CD4-positive, alpha-beta memory T cell (primary cell): ENCODE measurements around the gene DZIP1L. TPM values are rescaled to one million over a fixed set of nuclear protein-coding genes. Genes with fewer than 3 reads are reported as not detected.
"Not testable (repeated sequence)": the region's sequence is repeated elsewhere in the genome, so short reads cannot be mapped to it uniquely, and the experiment has no call there.

ENCODE experiments used
- CTCF ChIA-PET: fragments of 350-600 bp; sonication (Branson Sonifier 250); formaldehyde crosslinking; loops from one replicate; lab custom pipeline; 2021; ENCODE audit warnings: inconsistent platforms; ENCODE audit not compliant: partially characterized antibody; lab: Charles Lee
- POLR2A ChIA-PET: fragments of 350-600 bp; sonication (Branson Sonifier 250); formaldehyde crosslinking; loops from one replicate; lab custom pipeline; 2021; ENCODE audit not compliant: partially characterized antibody; lab: Charles Lee
- DNase-seq, 5 donors: peaks; one replicate each; pipeline versions ENCODE4 v3.0.0 to v3.0.0-alpha.2; 2020 to 2022; ENCODE audit warnings: mixed read lengths in 1 of 5
- H3K27ac ChIP-seq: one replicate; pipeline ENCODE4 v1.7.0; 2013; ENCODE audit warnings: low read depth, low read length
- H3K27me3 ChIP-seq: 2 replicates; pipeline ENCODE4 v1.7.0; 2013; ENCODE audit warnings: mild to moderate bottlenecking, low read length, moderate library complexity; ENCODE audit not compliant: insufficient read depth
- H3K36me3 ChIP-seq: 2 replicates; pipeline ENCODE4 v1.7.0; 2013; ENCODE audit warnings: mild to moderate bottlenecking, low read length, moderate library complexity; ENCODE audit not compliant: insufficient read depth
- H3K4me1 ChIP-seq: 2 replicates; pipeline ENCODE4 v1.7.0; 2013; ENCODE audit warnings: mild to moderate bottlenecking, low read length, moderate library complexity; ENCODE audit not compliant: insufficient read depth
- H3K4me3 ChIP-seq, 2 donors: one replicate each; pipeline ENCODE4 v1.7.0; 2013; ENCODE audit warnings: low read length in 2 of 2, mild to moderate bottlenecking in 1 of 2
- H3K9me3 ChIP-seq, 2 donors: one replicate each; pipeline ENCODE4 v1.7.0; 2013; ENCODE audit warnings: low read length in 2 of 2, control low read depth in 1 of 2; ENCODE audit not compliant: control insufficient read depth in 1 of 2
- H3K27ac Mint-ChIP-seq, 7 donors: one replicate each; pipeline ENCODE4 v1.8.0; 2020 to 2021; ENCODE audit warnings: mixed read lengths in 7 of 7, mild to moderate bottlenecking in 6 of 7, inconsistent platforms in 3 of 7, moderate library complexity in 3 of 7
- H3K27me3 Mint-ChIP-seq, 2 donors: one replicate each; pipeline ENCODE4 v1.8.0; 2020 to 2021; ENCODE audit warnings: mixed read lengths in 2 of 2
- H3K36me3 Mint-ChIP-seq, 2 donors: one replicate each; pipeline ENCODE4 v1.8.0; 2020 to 2021; ENCODE audit warnings: mixed read lengths in 2 of 2, inconsistent platforms in 1 of 2, mild to moderate bottlenecking in 1 of 2
- H3K4me1 Mint-ChIP-seq, 4 donors: one replicate each; pipeline ENCODE4 v1.8.0; 2020 to 2021; ENCODE audit warnings: mixed read lengths in 4 of 4, mild to moderate bottlenecking in 1 of 4
- H3K4me3 Mint-ChIP-seq, 8 donors: one replicate each; pipeline ENCODE4 v1.8.0; 2020 to 2021; ENCODE audit warnings: mixed read lengths in 8 of 8, mild to moderate bottlenecking in 7 of 8, moderate library complexity in 6 of 8, inconsistent platforms in 3 of 8
- H3K9me3 Mint-ChIP-seq, 8 donors: one replicate each; pipeline ENCODE4 v1.8.0; 2020 to 2021; ENCODE audit warnings: mixed read lengths in 8 of 8, mild to moderate bottlenecking in 5 of 8, inconsistent platforms in 3 of 8, moderate library complexity in 1 of 8
- intact Hi-C: fragments of 100-400 bp; cut with micrococcal nuclease; formaldehyde crosslinking; loops from one replicate; pipeline ENCODE4 v1.15.1; 2023
- polyA plus RNA-seq, 2 donors: library from polyadenylated mRNA; unstranded; fragments of 300-500 nt; fragmentation: Illumina TruSeq; gene quantifications; one replicate each; pipeline ENCODE4 v1.2.3, GENCODE V29; 2021
- total RNA-seq, 2 experiments: library from RNA; stranded (reverse); gene quantifications; one replicate each; pipeline ENCODE4 v1.2.3, GENCODE V29; 2021

DZIP1L gene
- not detected for total RNA-seq
- polyA plus RNA-seq, result not detected

- H3K4me3 Mint-ChIP-seq, result peak within 1 kb of the TSS; percentile 67 to 91 (median 81)
- DNase-seq, result peak in 2 of 5 donors; percentile 5 to 9
- intact Hi-C loops, result loop anchor here (5.0 to 10.0 kb wide), 2 partner anchors 212 to 1010 kb away; partner anchors contain the start of gene NME9
- peaks cover 16 to 41% of the 10 kb centered on the region in 2 donors for H3K27me3 Mint-ChIP-seq
- Histone ChIP-seq H3K4me3 (peak within 1 kb of the TSS in 1 of 2 donors; percentile 41), H3K9me3 (no peaks in the 10 kb centered on the region), H3K27ac (no peak within 1 kb of the TSS), H3K36me3 (no peaks in the 10 kb centered on the region), H3K4me1 (no peaks in the 10 kb centered on the region), H3K27me3 (peaks cover 7% of the 10 kb centered on the region)
- CTCF ChIA-PET, result interaction anchor here (0.7 to 8.5 kb wide), 5 partner anchors 8 to 47 kb away, joined by 3 to 114 read pairs (median 3); no protein-coding TSS in a partner anchor
- peaks cover 0 to 8% (median 3%) of the 10 kb centered on the region in 4 donors for H3K4me1 Mint-ChIP-seq
- H3K27ac Mint-ChIP-seq, result no peak within 1 kb of the TSS
- peaks cover 0 to 4% (median 0%) of the 10 kb centered on the region in 8 donors for H3K9me3 Mint-ChIP-seq
- peaks cover 0 to 2% of the 10 kb centered on the region in 2 donors for H3K36me3 Mint-ChIP-seq
- POLR2A ChIA-PET, result no interaction called here
These were observed at the start of gene DZIP1L for GRCh38 chr3:138114988-138115971. TSS of gene DZIP1L (minus strand) at chr3:138115608. CDS start at chr3:138103971, 11,637 bp downstream.

GRCh38 chr3:138165061-138165460 is 49.7 kb upstream of the DZIP1L start:
- Histone ChIP-seq H3K27ac (no peak overlapping the region), H3K9me3 (no peaks in the 10 kb centered on the region), H3K36me3 (peaks cover 46% of the 10 kb centered on the region), H3K4me3 (no peak overlapping the region), H3K27me3 (no peaks in the 10 kb centered on the region), H3K4me1 (no peaks in the 10 kb centered on the region)
- Mint-ChIP-seq H3K9me3 (no peaks in the 10 kb centered on the region), H3K27me3 (no peaks in the 10 kb centered on the region), H3K27ac (peak overlapping the region in 1 of 7 donors; percentile 2), H3K4me1 (peaks cover 6 to 20% (median 11%) of the 10 kb centered on the region in 4 donors), H3K36me3 (peaks cover 57 to 81% of the 10 kb centered on the region in 2 donors), H3K4me3 (no peak overlapping the region)
- DNase-seq, result no peak
- ChIA-PET CTCF (no interaction called here), POLR2A (no interaction called here)
- intact Hi-C loops, result no loop called here

- Histone ChIP-seq H3K27me3 (no peaks in the 10 kb centered on the region), H3K4me3 (no peak overlapping the region), H3K27ac (no peak overlapping the region), H3K36me3 (peaks cover 9% of the 10 kb centered on the region), H3K9me3 (no peaks in the 10 kb centered on the region), H3K4me1 (no peaks in the 10 kb centered on the region)
- ChIA-PET CTCF (no interaction called here), POLR2A (no interaction called here)
- H3K9me3 Mint-ChIP-seq, result peaks cover 4 to 20% (median 17%) of the 10 kb centered on the region in 8 donors
- no peak overlapping the region for H3K4me3 Mint-ChIP-seq
- no peaks in the 10 kb centered on the region for H3K27me3 Mint-ChIP-seq
- intact Hi-C loops, result no loop called here
- H3K27ac Mint-ChIP-seq, result no peak overlapping the region
- no peak for DNase-seq
- H3K4me1 Mint-ChIP-seq, result no peaks in the 10 kb centered on the region
- H3K36me3 Mint-ChIP-seq, result peaks cover 26 to 29% of the 10 kb centered on the region in 2 donors
These were observed 42.3 kb upstream of the DZIP1L start for GRCh38 chr3:138157743-138158142.

- Mint-ChIP-seq H3K4me3 (no peak overlapping the region), H3K4me1 (no peaks in the 10 kb centered on the region), H3K27me3 (no peaks in the 10 kb centered on the region), H3K36me3 (peaks cover 1 to 4% of the 10 kb centered on the region in 2 donors), H3K27ac (no peak overlapping the region), H3K9me3 (peaks cover 4 to 21% (median 18%) of the 10 kb centered on the region in 8 donors)
- Histone ChIP-seq H3K4me1 (no peaks in the 10 kb centered on the region), H3K4me3 (no peak overlapping the region), H3K27ac (no peak overlapping the region), H3K9me3 (no peaks in the 10 kb centered on the region), H3K36me3 (no peaks in the 10 kb centered on the region), H3K27me3 (no peaks in the 10 kb centered on the region)
- POLR2A ChIA-PET, result no interaction called here
- intact Hi-C loops, result no loop called here
- CTCF ChIA-PET, result no interaction called here
- DNase-seq, result no peak
These were observed 39.1 kb upstream of the DZIP1L start for GRCh38 chr3:138154534-138154933.

GRCh38 chr3:138148503-138148902 is 33.1 kb upstream of the DZIP1L start:
- Mint-ChIP-seq H3K4me1 (no peaks in the 10 kb centered on the region), H3K4me3 (no peak overlapping the region), H3K27me3 (peaks cover 1 to 3% of the 10 kb centered on the region in 2 donors), H3K36me3 (peaks cover 0 to 1% of the 10 kb centered on the region in 2 donors), H3K9me3 (peaks cover under 1 to 9% (median 7%) of the 10 kb centered on the region in 8 donors), H3K27ac (no peak overlapping the region)
- Histone ChIP-seq H3K4me3 (no peak overlapping the region), H3K27me3 (peaks cover 4% of the 10 kb centered on the region), H3K36me3 (no peaks in the 10 kb centered on the region), H3K27ac (no peak overlapping the region), H3K9me3 (no peaks in the 10 kb centered on the region), H3K4me1 (no peaks in the 10 kb centered on the region)
- intact Hi-C loops, result no loop called here
- ChIA-PET POLR2A (no interaction called here), CTCF (no interaction called here)
- no peak for DNase-seq

GRCh38 chr3:138142181-138142580 is 26.8 kb upstream of the DZIP1L start:
- DNase-seq, CTCF ChIA-PET, H3K4me3 ChIP-seq, H3K4me1 ChIP-seq, H3K4me3 Mint-ChIP-seq, H3K9me3 ChIP-seq, H3K27me3 ChIP-seq, H3K36me3 ChIP-seq, intact Hi-C loops, POLR2A ChIA-PET, H3K4me1 Mint-ChIP-seq, H3K27ac Mint-ChIP-seq, H3K27ac ChIP-seq, H3K9me3 Mint-ChIP-seq, H3K36me3 Mint-ChIP-seq: not testable (repeated sequence)
- H3K27me3 Mint-ChIP-seq, result peaks cover 5 to 13% of the 10 kb centered on the region in 2 donors

- Mint-ChIP-seq H3K27me3 (peaks cover 5 to 12% of the 10 kb centered on the region in 2 donors), H3K27ac (no peak overlapping the region), H3K4me3 (no peak overlapping the region), H3K9me3 (no peaks in the 10 kb centered on the region), H3K36me3 (peaks cover 0 to 3% of the 10 kb centered on the region in 2 donors), H3K4me1 (no peaks in the 10 kb centered on the region)
- Histone ChIP-seq H3K4me3 (no peak overlapping the region), H3K4me1 (no peaks in the 10 kb centered on the region), H3K36me3 (no peaks in the 10 kb centered on the region), H3K9me3 (no peaks in the 10 kb centered on the region), H3K27me3 (peaks cover 4% of the 10 kb centered on the region), H3K27ac (no peak overlapping the region)
- intact Hi-C loops, result no loop called here
- no peak for DNase-seq
- ChIA-PET CTCF (no interaction called here), POLR2A (interaction anchor here (0.6 kb wide), 1 partner anchor 64 kb away, joined by 3 read pairs; no protein-coding TSS in a partner anchor)
These were observed 25.5 kb upstream of the DZIP1L start for GRCh38 chr3:138140940-138141339.
